SKM-1 (cell line): ENCODE results near the gene GORAB.

Experiments used
- DNase-seq: peaks from one replicate; lab custom pipeline; 2025; ENCODE audit not compliant: unreplicated experiment; lab: John Stamatoyannopoulos, UW

Gene GORAB

DNA sequence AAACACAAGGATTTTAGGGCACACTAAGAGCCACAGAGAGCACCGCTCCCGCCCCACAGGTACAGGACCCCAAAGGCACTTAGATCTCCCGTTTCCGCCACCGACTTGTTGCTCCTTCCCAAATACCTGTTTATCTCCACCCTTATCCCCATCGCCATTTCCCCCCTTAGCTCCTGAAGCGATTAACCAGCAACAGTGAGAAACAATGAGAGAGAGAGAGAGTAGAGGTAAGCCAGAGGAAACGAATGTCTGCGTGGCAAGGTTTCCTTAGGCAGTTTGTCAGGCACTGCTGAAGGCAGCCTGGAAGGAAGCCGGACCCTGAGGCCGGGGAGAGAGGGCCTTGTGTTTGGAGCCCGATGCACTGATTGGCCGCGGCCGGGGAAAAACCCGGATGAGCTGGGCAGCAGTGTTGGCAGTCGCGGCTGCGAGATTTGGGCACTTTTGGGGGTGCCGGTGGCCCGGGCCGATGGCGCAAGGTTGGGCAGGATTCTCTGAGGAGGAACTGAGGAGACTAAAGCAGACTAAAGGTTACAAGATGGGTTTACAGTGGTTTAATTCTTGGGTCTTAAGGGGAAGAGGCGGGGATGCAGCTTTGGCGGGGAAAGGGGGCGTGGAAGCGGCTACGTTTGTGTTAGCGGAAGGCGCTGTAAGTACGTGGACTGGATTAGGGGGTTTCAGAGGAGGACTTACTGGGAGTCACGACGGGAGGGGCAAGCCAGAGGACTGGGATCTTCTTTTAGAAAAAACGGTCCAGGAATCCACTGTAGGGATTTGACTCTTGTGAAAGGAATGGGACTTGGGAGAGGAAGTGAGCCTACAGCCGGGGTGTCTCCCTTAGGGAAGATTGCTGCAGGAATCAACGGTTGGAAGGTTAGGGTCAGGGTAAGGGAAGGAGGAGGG, at the start of gene GORAB:
Gene GORAB, plus strand, starts transcription at position 409 of the 900 bp plus-strand sequence. Its CDS starts 58 bp downstream, at position 467.
- DNase-seq = peak; percentile 77

GRCh38 chr1:170483051-170483450, 48.9 kb upstream of the GORAB start:
- no peak for DNase-seq

DNA sequence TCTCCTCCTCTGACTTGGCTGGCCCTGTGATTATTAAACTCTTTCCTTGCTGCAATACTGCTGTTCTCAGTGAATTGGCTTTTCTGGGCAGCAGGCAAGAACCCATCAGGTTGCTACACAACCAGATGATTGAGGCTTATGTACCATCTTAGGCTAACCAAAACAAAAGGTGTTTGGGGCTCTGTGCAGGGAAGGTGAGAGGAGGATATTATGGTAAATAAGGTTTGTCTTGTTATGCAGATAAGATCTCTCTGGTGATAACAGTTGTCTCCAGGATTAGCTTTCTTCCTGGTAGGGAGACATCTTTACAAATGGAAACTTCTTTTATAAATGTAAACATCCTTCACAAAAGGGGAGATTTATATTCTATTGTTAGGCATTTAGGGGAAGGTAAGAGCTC, 44.5 kb upstream of the GORAB start:
- DNase-seq = no peak

DNA sequence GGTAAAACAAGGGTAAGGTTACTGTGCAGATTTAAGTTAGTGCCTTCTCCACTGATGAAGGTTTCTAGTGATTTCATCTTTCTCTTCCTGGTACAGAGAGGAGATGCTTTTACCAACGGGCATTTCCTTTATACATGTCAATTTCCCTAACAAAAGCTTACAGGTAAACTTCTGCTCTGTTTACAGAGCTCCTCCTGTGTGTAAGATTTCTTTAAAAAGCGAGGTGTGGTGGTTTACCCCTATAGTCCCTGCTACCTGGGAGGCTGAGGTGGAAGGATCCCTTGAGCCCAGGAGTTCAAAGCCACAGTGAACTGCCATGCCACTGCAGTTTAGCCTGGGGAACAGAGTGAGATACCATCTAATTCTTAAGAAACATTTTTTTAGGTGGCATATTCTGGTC, 40.7 kb upstream of the GORAB start:
- DNase-seq = no peak

- DNase-seq = no peak
Observed at GRCh38 chr1:170494369-170494768, 37.6 kb upstream of the GORAB start.

GRCh38 chr1:170495006-170495405, 37.0 kb upstream of the GORAB start:
- DNase-seq = no peak

DNA sequence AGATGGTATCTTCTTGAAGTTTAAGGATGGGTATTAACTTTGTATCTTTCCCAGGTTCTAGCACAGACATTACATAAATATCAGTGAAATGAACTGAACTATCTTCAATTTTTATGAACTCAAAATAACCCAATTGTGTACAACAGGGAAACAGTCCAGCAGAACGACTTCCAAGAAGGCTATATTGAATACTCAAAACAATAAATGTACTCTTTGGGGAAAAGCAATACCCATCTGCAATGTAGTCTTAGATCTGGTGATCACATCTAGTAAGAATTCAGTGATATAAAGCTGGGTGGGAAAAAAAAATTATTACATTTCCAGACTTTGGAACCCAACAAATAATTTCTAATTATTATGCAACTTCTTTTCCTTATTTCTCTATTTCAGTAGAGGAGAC, 33.1 kb upstream of the GORAB start:
- DNase-seq = no peak

- no peak for DNase-seq
Observed at GRCh38 chr1:170503665-170504064, 28.3 kb upstream of the GORAB start.

DNA sequence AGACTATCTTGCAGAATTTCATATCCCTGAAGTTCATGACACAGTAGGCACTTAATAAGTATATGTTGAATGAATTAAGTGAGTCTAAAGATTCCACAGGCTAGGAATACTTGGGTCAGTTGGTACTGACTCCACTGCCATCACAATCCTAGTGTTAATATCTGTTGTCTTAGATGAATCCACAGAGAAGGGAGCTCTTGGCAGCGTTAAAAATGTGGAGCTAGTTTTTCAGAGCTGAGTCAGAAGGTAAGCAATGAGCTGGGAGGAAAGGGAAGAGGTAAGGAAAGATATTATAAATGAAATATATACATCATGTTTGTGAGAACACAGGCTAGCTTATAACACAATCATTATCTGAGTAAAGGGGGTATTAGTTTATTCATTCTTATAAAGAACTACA, 21.8 kb upstream of the GORAB start:
- DNase-seq = no peak

- DNase-seq = no peak
Observed at GRCh38 chr1:170511038-170511437, 20.9 kb upstream of the GORAB start.

GRCh38 chr1:170513138-170513537, 18.8 kb upstream of the GORAB start:
- DNase-seq = no peak

DNA sequence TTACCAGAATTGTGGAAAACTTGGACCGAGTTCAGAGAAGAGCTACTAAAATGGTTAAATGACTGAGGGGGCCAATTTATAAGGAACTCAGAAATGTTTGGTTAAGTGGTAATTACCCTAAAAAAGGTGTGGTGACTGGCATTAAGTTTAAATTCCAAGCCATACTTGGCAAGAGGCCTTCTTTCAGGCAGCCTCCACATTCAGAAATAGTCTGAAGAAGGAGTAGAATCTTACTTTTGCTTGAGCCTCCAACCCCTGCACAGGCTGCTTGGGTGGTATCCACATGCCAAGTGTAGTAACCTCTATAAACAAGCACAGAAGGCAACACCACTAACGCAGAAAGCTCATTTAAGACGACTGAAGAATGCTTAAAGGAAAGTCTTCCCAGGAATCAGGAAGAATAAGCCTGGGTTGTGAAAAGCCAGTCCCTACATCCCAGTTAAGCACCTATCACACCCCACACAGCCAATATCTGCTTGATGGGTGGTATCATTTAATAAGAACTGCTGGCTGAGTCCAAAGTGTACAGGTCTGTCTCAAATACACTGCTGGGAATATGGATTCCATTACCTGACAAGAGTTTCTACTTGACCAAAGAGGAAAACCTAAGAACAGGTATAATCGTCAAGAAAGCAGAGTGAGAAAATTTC, 13.7 kb upstream of the GORAB start:
- DNase-seq = no peak

DNA sequence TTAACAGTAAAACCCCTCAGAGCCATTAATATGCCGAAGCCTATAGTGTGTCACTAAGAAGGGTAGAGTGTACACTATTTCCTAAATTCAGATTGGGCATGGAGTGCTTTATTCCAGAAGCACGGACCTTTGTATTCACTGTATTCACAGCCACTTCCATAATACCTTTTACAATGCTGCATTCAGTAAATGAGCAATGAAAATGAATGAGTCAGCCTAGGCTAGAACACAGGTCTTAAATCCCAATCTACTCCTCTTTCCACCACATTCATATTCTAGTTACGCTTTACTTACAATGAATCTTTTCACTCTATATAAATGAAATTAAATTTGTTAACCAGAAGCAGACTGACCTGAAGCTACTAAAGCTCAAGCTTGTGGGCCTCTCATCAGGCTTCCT, 13.0 kb upstream of the GORAB start:
- no peak for DNase-seq

GRCh38 chr1:170520601-170521000, 11.4 kb upstream of the GORAB start:
- DNase-seq = no peak

DNA sequence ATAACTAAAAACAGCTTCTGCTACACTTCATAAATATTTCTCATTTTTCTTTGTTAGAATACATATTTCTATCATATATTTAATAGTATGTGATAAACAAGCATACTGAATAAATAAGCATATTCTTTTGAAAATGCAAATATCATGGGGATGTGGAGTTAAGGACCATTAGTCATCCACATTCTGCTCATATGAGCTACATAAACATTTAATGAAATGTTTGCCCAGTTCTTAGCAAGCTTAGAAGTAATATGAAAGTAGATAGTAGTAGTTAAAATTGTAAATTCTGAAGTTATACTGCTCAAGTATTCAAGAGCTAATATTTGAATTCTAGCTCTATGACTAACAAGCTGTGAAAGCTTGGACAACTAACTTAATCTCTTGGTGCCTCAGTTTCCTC, 10.1 kb upstream of the GORAB start:
- no peak for DNase-seq

GRCh38 chr1:170530972-170531757, 801 bp upstream of the GORAB start:
- DNase-seq = peak; percentile 52

DNA sequence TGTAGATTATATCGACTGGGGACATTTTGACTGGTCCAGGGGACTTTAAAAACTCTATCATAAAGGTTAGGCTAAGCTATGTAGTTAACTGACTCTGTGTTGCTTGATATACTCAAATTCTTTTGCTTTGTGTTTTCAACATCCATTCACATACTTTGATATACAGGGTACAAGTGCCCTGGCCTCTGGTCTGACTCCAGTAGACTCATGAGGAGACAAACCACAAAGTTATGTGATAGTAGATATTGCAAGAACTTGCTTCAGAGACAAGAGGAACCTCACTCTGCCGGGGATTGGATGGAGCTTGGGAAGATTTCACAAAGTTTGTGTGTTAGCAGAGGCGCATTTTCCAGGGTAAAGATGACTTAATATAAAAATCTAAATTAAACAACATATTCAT, 1.3 kb downstream of the GORAB start:
- peak; percentile 42 for DNase-seq

DNA sequence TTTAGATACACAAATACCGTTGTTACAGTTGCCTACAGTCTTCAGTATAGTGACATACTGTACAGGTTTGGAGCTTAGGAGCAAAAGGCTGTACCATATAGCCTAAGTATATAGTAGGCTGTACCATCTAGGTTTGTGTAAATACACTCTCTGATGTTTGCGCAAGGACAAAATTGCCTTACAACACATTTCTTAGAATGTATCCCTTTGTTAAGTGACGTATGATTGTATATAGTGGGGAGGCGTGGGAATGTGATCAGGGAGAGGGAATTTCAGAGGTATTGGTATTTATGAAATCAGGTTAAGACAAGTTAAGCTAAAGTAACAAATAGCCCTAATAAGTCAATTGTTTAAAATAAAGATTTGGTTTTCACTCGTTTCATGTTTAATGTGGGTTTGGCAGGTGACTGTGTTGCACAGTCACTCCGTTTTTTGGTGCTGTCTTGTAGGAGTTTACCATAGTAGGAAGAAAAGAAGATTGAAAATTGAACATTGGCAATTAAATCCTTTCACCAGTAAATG, 2.7 kb downstream of the GORAB start:
- no peak for DNase-seq

DNA sequence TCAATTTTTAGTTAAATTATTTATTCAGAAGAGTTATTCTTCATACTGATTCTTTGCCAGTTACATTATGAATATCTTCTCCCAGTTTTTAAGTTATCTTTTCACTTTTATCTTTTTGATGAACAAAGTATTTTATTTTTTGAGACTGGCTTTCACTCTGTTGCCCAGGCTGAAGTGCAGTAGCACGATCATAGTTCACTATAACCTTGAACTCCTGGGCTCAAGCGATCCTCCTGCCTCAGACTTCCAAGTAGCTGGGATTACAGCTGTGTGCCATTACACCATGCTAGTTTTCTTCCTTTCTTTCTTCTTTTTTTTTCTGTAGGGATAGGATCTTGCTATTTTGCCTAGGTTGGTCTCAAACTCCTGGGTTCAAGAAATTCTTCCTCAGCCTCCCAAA, 3.5 kb downstream of the GORAB start:
- DNase-seq = no peak

DNA sequence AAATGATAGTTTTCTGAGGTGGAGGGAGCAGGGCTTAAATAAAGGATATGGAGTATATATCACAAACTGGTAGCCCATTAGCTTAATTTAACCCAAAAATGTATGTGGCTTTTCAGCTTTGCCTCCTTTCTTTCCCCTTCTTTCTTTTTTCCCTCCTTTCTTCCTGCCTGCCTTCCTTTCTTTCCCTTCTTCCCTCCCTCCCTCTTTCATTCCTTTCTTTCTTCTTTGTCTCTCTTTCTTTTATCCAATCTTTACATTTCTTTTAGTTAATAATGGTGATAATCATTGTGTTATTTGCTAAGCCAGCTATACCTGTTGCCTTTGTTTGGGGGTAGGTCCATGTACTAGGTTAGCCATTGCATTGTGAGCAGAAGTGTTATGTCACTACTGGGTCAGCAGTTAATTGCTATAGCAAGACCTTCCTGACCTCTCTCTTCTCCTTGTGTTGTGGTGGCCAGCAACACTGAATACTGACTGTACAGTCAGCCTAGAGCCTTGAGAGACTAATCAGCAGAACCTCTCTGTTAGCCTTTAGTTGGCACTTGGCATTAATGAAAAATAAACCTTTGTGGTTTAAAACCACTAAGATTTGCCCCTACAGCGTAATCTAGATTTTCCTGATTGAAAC, 5.1 kb downstream of the GORAB start:
- DNase-seq = no peak
